ENCODE measurements around the gene MGAT5B. TPM values are rescaled to one million over a fixed set of nuclear protein-coding genes. Genes with fewer than 3 reads are reported as not detected.

The MGAT5B gene
- total and polyA plus RNA-seq, 2 donors (not counting 1 experiment from before 2014, with no cell fraction given), result 0.09 to 0.17 TPM

GRCh38 chr17:76918811-76919210 is 50.6 kb downstream of the MGAT5B start:
- DNase-seq (ENCODE audit: low read depth in 2 of 2), result no peak
- no peak overlapping the region for H3K9ac ChIP-seq (ENCODE audit: insufficient read depth, low read length)
- H3K27me3 ChIP-seq (ENCODE audit: control insufficient read depth, insufficient read depth, low read length), result peaks cover 15% of the 10 kb centered on the region
- H2AFZ ChIP-seq (ENCODE audit: low read length), result no peak overlapping the region
- TF ChIP-seq EZH2 (IDR thresholded peaks at IDR 0.05; ENCODE audit: low read length, missing control alignments) (no peak), CTCF (conservative IDR thresholded peaks at IDR 0.05 in 1 of 2, IDR thresholded peaks at IDR 0.05 in 1 of 2; ENCODE audit: low read depth in 1 of 2, low read length in 2 of 2) (no peak)
- no peak overlapping the region for H3K4me2 ChIP-seq (ENCODE audit: extremely low read depth, insufficient read depth, low read length)
- no peaks in the 10 kb centered on the region for H3K36me3 ChIP-seq (ENCODE audit: control insufficient read depth, insufficient read depth, low read length)
- H4K20me1 ChIP-seq (ENCODE audit: control insufficient read depth, extremely low read depth, insufficient read depth, low read length), result no peaks in the 10 kb centered on the region
- H3K79me2 ChIP-seq (ENCODE audit: control insufficient read depth, insufficient read depth, low read length), result no peaks in the 10 kb centered on the region
- H3K27ac ChIP-seq (ENCODE audit: insufficient read depth, low read length), result no peak overlapping the region
- no peaks in the 10 kb centered on the region for H3K4me1 ChIP-seq (ENCODE audit: control insufficient read depth, extremely low read depth, insufficient read depth, low read length)
- H3K4me3 ChIP-seq (replicated peaks in 1 of 4; ENCODE audit: control extremely low read depth in 1 of 4, insufficient read depth in 1 of 4, low read depth in 3 of 4, low read length in 4 of 4), result no peak overlapping the region
- no peaks in the 10 kb centered on the region for H3K9me3 ChIP-seq (ENCODE audit: control insufficient read depth, insufficient read depth, low read depth, low read length)

GRCh38 chr17:76920364-76921139 is 52.3 kb downstream of the MGAT5B start:
- H3K9me3 ChIP-seq (ENCODE audit: control insufficient read depth, insufficient read depth, low read depth, low read length), result no peaks in the 10 kb centered on the region
- TF ChIP-seq CTCF (conservative IDR thresholded peaks at IDR 0.05 in 1 of 2, IDR thresholded peaks at IDR 0.05 in 1 of 2; ENCODE audit: low read depth in 1 of 2, low read length in 2 of 2), result no peak
- TF ChIP-seq EZH2 (IDR thresholded peaks at IDR 0.05; ENCODE audit: low read length, missing control alignments), result no peak
- no peaks in the 10 kb centered on the region for H3K4me1 ChIP-seq (ENCODE audit: control insufficient read depth, extremely low read depth, insufficient read depth, low read length)
- no peaks in the 10 kb centered on the region for H3K36me3 ChIP-seq (ENCODE audit: control insufficient read depth, insufficient read depth, low read length)
- H3K27ac ChIP-seq (ENCODE audit: insufficient read depth, low read length), result no peak overlapping the region
- H3K4me2 ChIP-seq (ENCODE audit: extremely low read depth, insufficient read depth, low read length), result no peak overlapping the region
- no peak overlapping the region for H2AFZ ChIP-seq (ENCODE audit: low read length)
- H3K79me2 ChIP-seq (ENCODE audit: control insufficient read depth, insufficient read depth, low read length), result no peaks in the 10 kb centered on the region
- H4K20me1 ChIP-seq (ENCODE audit: control insufficient read depth, extremely low read depth, insufficient read depth, low read length), result no peaks in the 10 kb centered on the region
- H3K27me3 ChIP-seq (ENCODE audit: control insufficient read depth, insufficient read depth, low read length), result peaks cover 15% of the 10 kb centered on the region
- no peak overlapping the region for H3K4me3 ChIP-seq (replicated peaks in 1 of 4; ENCODE audit: control extremely low read depth in 1 of 4, insufficient read depth in 1 of 4, low read depth in 3 of 4, low read length in 4 of 4)
- no peak for DNase-seq (ENCODE audit: low read depth in 2 of 2)
- H3K9ac ChIP-seq (ENCODE audit: insufficient read depth, low read length), result no peak overlapping the region

GRCh38 chr17:76921340-76922036 is 53.3 kb downstream of the MGAT5B start:
- no peak overlapping the region for H3K4me3 ChIP-seq (replicated peaks in 1 of 4; ENCODE audit: control extremely low read depth in 1 of 4, insufficient read depth in 1 of 4, low read depth in 3 of 4, low read length in 4 of 4)
- no peak for TF ChIP-seq CTCF (conservative IDR thresholded peaks at IDR 0.05 in 1 of 2, IDR thresholded peaks at IDR 0.05 in 1 of 2; ENCODE audit: low read depth in 1 of 2, low read length in 2 of 2)
- TF ChIP-seq EZH2 (IDR thresholded peaks at IDR 0.05; ENCODE audit: low read length, missing control alignments), result no peak
- H3K27me3 ChIP-seq (ENCODE audit: control insufficient read depth, insufficient read depth, low read length), result peaks cover 15% of the 10 kb centered on the region

More at GRCh38 chr17:76921340-76922036, 53.3 kb downstream of the MGAT5B start:
- H3K4me2 ChIP-seq (ENCODE audit: extremely low read depth, insufficient read depth, low read length), result no peak overlapping the region
- no peaks in the 10 kb centered on the region for H3K4me1 ChIP-seq (ENCODE audit: control insufficient read depth, extremely low read depth, insufficient read depth, low read length)
- no peak overlapping the region for H3K27ac ChIP-seq (ENCODE audit: insufficient read depth, low read length)
- H3K36me3 ChIP-seq (ENCODE audit: control insufficient read depth, insufficient read depth, low read length), result no peaks in the 10 kb centered on the region
- H3K9me3 ChIP-seq (ENCODE audit: control insufficient read depth, insufficient read depth, low read depth, low read length), result no peaks in the 10 kb centered on the region
- DNase-seq (ENCODE audit: low read depth in 2 of 2), result no peak
- no peak overlapping the region for H3K9ac ChIP-seq (ENCODE audit: insufficient read depth, low read length)
- H2AFZ ChIP-seq (ENCODE audit: low read length), result no peak overlapping the region
- no peaks in the 10 kb centered on the region for H4K20me1 ChIP-seq (ENCODE audit: control insufficient read depth, extremely low read depth, insufficient read depth, low read length)
- H3K79me2 ChIP-seq (ENCODE audit: control insufficient read depth, insufficient read depth, low read length), result no peaks in the 10 kb centered on the region

Measured in fibroblast of lung (primary cell).